ENCODE results near the gene SIPA1L3.

The SIPA1L3 gene

DNA sequence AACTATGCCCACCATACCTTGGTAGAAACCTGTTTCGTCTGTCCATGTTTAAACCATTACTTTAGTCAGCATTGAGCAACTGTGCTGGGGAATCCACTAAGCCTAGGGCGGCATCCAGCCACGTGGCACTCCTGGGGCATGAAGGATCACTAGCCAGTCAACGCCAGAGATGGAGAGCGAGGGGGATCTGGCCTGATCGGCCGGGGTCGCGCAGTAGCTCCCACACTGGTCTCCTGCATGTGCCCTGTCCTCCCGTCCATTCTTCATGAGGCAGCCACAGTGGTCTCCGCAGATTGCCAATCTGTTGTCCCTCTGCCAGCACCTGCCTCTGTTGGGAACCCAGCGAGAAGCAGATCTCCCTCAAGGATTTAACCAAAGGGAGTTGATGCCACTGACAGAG lies 207.6 kb downstream of the SIPA1L3 start:
- no peak for ATAC-seq
- TF ChIP-seq BACH2 (CRISPR knock-in tag; IDR thresholded peaks at IDR 0.05; ENCODE audit: borderline replicate concordance) = no peak

DNA sequence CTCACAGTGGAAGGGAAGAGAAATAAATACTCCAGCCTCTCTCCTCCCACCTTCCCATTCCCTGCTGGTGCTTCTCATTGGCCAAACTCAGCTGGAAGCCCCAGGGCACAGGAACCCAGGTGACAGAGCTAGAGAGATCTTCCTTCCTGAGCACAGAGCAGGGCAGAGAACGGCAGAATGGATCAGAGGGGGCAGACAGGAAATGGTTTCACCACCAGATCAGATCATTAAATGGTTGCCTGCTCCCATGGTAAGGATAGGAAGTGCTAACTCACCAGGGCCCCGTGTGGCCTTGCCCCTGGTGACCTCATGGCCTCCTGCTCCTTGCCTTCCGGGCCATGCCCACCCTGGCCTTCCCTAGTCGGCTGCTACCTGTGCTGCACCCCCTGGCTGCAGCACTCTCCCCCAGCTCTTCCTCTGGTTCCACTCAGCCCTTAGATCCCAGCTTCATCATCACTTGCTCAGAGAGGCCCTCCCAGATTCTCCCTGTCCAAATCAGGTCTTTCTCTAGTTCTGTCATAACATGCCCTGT lies 208.3 kb downstream of the SIPA1L3 start:
- no peak for TF ChIP-seq BACH2 (CRISPR knock-in tag; IDR thresholded peaks at IDR 0.05; ENCODE audit: borderline replicate concordance)
- TF ChIP-seq ZC3H10 (CRISPR knock-in tag; IDR thresholded peaks at IDR 0.05) = no peak
- TF ChIP-seq TCF4 (CRISPR knock-in tag; IDR thresholded peaks at IDR 0.05; ENCODE audit: borderline replicate concordance) = no peak
- TF ChIP-seq, protein P1, sequence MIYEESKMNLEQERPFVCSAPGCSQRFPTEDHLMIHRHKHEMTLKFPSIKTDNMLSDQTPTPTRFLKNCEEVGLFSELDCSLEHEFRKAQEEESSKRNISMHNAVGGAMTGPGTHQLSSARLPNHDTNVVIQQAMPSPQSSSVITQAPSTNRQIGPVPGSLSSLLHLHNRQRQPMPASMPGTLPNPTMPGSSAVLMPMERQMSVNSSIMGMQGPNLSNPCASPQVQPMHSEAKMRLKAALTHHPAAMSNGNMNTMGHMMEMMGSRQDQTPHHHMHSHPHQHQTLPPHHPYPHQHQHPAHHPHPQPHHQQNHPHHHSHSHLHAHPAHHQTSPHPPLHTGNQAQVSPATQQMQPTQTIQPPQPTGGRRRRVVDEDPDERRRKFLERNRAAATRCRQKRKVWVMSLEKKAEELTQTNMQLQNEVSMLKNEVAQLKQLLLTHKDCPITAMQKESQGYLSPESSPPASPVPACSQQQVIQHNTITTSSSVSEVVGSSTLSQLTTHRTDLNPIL (CRISPR knock-in tag; IDR thresholded peaks at IDR 0.05; ENCODE audit: low read depth) = no peak
- TF ChIP-seq, protein P2, sequence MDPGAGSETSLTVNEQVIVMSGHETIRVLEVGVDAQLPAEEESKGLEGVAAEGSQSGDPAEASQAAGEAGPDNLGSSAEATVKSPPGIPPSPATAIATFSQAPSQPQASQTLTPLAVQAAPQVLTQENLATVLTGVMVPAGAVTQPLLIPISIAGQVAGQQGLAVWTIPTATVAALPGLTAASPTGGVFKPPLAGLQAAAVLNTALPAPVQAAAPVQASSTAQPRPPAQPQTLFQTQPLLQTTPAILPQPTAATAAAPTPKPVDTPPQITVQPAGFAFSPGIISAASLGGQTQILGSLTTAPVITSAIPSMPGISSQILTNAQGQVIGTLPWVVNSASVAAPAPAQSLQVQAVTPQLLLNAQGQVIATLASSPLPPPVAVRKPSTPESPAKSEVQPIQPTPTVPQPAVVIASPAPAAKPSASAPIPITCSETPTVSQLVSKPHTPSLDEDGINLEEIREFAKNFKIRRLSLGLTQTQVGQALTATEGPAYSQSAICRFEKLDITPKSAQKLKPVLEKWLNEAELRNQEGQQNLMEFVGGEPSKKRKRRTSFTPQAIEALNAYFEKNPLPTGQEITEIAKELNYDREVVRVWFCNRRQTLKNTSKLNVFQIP (CRISPR knock-in tag; IDR thresholded peaks at IDR 0.05; ENCODE audit: borderline replicate concordance, low read depth) = no peak
- TF ChIP-seq ZNF8 (CRISPR knock-in tag; IDR thresholded peaks at IDR 0.05) = no peak
- no peak for TF ChIP-seq CSDC2 (CRISPR knock-in tag; IDR thresholded peaks at IDR 0.05)
- TF ChIP-seq ZFP30 (CRISPR knock-in tag; IDR thresholded peaks at IDR 0.05) = no peak
- TF ChIP-seq GLIS3 (CRISPR knock-in tag; IDR thresholded peaks at IDR 0.05) = no peak
- TF ChIP-seq, protein P3, sequence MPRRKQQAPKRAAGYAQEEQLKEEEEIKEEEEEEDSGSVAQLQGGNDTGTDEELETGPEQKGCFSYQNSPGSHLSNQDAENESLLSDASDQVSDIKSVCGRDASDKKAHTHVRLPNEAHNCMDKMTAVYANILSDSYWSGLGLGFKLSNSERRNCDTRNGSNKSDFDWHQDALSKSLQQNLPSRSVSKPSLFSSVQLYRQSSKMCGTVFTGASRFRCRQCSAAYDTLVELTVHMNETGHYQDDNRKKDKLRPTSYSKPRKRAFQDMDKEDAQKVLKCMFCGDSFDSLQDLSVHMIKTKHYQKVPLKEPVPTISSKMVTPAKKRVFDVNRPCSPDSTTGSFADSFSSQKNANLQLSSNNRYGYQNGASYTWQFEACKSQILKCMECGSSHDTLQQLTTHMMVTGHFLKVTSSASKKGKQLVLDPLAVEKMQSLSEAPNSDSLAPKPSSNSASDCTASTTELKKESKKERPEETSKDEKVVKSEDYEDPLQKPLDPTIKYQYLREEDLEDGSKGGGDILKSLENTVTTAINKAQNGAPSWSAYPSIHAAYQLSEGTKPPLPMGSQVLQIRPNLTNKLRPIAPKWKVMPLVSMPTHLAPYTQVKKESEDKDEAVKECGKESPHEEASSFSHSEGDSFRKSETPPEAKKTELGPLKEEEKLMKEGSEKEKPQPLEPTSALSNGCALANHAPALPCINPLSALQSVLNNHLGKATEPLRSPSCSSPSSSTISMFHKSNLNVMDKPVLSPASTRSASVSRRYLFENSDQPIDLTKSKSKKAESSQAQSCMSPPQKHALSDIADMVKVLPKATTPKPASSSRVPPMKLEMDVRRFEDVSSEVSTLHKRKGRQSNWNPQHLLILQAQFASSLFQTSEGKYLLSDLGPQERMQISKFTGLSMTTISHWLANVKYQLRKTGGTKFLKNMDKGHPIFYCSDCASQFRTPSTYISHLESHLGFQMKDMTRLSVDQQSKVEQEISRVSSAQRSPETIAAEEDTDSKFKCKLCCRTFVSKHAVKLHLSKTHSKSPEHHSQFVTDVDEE (CRISPR knock-in tag; IDR thresholded peaks at IDR 0.05) = no peak
- ATAC-seq = no peak

DNA sequence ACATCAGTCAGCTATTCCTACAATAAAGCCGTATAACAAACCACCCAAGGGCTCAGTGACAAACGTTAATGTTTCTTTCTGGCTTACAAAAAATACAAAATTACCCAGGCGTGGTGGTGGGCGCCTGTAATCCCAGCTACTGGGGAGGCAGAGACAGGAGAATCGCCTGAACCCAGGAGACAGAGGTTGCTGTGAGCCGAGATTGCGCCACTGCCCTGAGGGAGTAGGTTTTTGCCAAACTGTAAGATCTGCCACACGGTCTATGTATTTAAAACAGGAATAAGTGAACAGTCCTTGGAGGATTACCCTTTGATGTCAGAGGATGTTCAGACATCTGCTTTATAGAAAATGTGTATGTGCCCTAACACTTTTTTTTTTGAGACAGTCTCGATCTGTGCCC lies 211.2 kb downstream of the SIPA1L3 start:
- no peak for ATAC-seq
- TF ChIP-seq BACH2 (CRISPR knock-in tag; IDR thresholded peaks at IDR 0.05; ENCODE audit: borderline replicate concordance) (no peak), SNAI2 (CRISPR knock-in tag; IDR thresholded peaks at IDR 0.05) (no peak)
- TF ChIP-seq, protein P3 (CRISPR knock-in tag; IDR thresholded peaks at IDR 0.05) = no peak

DNA sequence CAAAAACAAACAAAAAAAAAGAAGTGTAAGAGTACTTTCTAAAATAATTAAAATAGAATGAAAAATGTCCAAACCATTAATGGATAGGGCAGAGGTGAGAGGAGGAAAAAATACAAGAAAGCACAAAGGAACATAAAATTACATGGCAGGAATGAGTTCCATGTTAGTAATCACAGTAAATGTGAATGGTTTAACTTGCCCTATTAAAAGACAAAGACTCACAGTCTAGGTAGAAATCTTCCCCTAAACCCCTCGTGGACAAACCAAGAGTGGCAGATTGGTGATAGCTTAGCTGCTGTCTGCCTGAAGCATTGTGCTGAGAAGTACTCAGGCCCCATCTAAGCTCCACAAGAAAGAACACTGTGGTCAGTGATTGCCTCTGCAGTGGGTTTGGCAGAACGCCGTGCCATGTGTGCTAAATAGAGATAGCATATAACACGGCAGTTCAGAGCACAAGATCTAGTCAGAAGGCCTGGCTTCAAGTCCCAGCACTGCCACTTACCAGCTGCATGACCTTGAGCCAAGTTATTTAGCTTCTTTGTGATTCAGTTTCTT lies 213.5 kb downstream of the SIPA1L3 start:
- ATAC-seq = no peak
- TF ChIP-seq ISL1 (CRISPR knock-in tag; IDR thresholded peaks at IDR 0.05) (no peak), ZFP3 (CRISPR knock-in tag; IDR thresholded peaks at IDR 0.05) (no peak), TOX (CRISPR knock-in tag; IDR thresholded peaks at IDR 0.05; ENCODE audit: borderline replicate concordance) (no peak), BACH2 (CRISPR knock-in tag; IDR thresholded peaks at IDR 0.05; ENCODE audit: borderline replicate concordance) (no peak), ESRRG (CRISPR knock-in tag; IDR thresholded peaks at IDR 0.05) (no peak), OSR1 (CRISPR knock-in tag; IDR thresholded peaks at IDR 0.05) (no peak), ZNF8 (CRISPR knock-in tag; IDR thresholded peaks at IDR 0.05) (no peak)
- TF ChIP-seq, protein P3 (CRISPR knock-in tag; IDR thresholded peaks at IDR 0.05) = no peak
